ENCODE measurements around the gene PAPOLA.
A peak's percentile ranks its signal among the peaks of the same experiment; 100 is the strongest.

The PAPOLA gene

DNA sequence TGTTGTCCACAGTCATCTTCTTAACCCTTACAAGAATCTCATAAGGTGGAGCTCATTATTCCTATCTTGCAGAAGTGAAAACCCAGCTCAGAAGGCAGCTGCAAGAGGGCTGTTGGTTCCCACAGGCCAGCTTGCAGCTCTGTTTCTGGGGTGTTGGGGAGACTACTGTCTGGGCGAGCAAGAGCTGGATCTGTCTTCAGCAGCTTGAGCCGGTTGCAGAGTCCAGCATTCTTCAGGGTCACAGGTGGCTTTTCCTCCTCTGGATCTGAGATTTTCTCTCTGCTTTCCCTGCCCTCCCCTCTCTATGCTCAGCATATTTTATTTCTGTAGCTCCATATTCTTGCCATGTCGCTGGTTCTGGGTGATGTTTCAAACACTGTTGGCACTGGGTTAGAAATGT is 87.4 kb downstream of the PAPOLA start:
- FAIRE-seq = no peak
- no peak for DNase-seq (ENCODE audit: insufficient read length)
- TF ChIP-seq POLR2AphosphoS5 (IDR thresholded peaks at IDR 0.05; ENCODE audit: low read depth, low read length) (no peak), TAF1 (IDR thresholded peaks at IDR 0.05; ENCODE audit: borderline replicate concordance, low read depth, low read length) (no peak), POLR2A (IDR thresholded peaks at IDR 0.05; ENCODE audit: low read depth, low read length) (no peak)

DNA sequence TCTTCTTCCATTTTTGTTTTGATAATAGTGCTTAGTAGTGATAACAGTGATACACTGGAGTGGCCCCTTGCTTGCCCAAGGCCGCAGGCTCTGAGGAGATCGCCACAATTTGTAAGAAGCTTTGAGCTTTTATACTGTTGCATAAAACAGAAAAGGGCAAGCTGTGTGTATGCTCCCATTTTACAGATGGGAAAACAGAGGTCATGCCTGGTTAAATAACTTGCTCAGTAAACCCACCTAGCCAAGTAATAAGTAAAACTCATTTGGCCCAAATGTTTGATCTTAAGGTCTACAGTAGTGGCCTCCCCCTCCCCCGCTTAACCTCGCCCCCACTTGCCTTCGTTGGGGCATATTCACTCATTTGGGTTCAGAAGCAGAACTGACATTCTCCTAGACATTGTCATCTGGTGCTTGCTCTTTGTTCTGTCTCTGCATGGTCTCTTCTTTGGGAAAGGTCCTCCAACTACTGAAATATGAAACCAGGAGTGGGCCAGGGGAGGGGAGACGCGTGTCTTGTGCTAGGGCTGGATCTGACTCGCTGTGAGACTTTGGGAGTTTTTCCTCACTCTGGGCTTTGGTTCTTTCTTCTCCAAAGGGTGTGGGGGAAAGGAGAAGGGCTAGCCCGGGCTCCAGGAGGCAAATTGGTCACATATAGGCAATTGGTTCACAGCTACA is 88.1 kb downstream of the PAPOLA start:
- no peak for TF ChIP-seq POLR2AphosphoS5 (IDR thresholded peaks at IDR 0.05; ENCODE audit: low read depth, low read length)
- no peak for TF ChIP-seq POLR2A (IDR thresholded peaks at IDR 0.05; ENCODE audit: low read depth, low read length)
- DNase-seq (ENCODE audit: insufficient read length) (no peak), FAIRE-seq (no peak)

DNA sequence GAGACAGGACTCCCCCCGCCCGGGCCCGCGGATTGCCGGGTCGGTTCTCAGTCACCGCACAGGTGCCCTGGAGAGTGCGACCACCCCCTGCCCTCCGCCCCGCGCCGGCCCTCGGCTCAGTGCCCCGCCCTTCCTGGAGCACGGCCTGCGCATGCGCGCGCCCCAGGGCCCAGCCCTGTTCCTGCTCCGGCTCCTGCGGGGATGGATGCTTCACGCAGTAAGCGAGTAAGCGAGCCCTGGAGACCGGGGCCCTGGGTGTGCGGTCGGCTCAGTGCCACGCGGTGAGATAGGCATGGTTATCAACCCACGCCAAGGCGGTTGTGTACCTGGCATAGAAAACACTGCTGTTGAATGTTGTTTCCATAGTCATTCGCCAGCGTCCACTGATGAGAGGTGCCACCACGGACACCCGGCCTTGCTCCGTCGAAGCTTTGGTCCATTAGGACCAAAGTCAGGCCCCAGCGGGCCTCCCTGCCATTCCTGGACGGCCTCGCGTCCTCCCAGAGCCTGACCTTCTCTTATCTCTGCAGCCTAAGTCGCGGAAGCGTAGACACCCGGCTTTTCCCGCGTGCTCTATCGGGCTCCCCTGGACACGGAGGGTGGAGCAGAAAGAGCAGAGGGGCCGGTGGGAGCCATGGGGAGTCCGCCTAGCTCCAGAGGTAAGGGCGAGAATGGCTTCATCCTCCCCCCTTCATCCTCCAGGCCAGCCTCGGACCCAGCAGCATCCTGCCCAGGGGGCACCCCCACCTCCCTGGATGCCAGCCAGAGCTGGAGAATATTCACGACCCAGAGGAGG is 90.6 kb downstream of the PAPOLA start:
- DNase-seq (ENCODE audit: insufficient read length) = peak; percentile 84
- TF ChIP-seq TAF1 (IDR thresholded peaks at IDR 0.05; ENCODE audit: borderline replicate concordance, low read depth, low read length) (no peak), POLR2AphosphoS5 (IDR thresholded peaks at IDR 0.05; ENCODE audit: low read depth, low read length) (no peak)
- FAIRE-seq = no peak

DNA sequence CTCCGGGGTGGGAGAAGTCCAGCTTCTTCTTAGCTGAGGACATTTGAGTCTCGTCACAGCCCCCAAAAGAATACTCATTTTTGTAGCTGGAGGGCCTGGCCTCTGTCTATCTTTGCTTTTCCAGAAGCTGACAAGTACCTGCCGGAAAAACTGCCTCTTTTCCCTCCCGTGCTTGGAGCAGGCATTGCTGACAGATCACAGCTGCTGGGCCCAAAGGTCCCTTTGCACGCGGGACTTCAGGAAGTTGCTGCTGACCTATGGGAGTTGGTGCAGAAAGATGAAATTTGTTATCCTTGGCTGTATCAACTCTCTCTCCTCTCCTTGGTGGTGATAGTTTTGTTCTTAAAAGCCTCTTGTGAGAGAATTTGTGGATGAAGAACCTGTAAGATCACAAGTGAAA is 92.8 kb downstream of the PAPOLA start:
- DNase-seq (ENCODE audit: insufficient read length) = no peak
- no peak for FAIRE-seq
- TF ChIP-seq TAF1 (IDR thresholded peaks at IDR 0.05; ENCODE audit: borderline replicate concordance, low read depth, low read length) (no peak), POLR2A (IDR thresholded peaks at IDR 0.05; ENCODE audit: low read depth, low read length) (no peak), POLR2AphosphoS5 (IDR thresholded peaks at IDR 0.05; ENCODE audit: low read depth, low read length) (no peak)

DNA sequence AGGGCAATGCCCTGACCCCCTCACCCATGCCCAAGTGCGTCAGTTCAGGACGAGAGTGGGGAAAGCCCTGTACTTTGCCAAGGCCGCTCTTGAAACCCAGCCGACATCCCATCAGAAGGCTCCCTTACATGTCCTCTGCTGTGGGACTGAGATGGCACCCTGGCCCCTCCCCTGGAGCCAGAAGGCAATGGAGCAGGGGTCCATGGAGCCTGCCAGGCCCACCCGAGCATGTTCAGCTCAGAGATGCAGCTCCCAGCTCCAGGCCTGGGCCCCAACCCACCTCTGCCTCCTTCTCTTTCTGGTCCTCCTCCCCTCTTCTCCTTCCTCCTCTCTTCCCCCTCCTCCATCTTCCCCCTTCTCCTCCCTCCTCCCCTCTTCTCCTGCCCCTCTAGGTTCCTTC is 95.5 kb downstream of the PAPOLA start:
- FAIRE-seq (no peak), DNase-seq (ENCODE audit: insufficient read length) (no peak)
- TF ChIP-seq POLR2AphosphoS5 (IDR thresholded peaks at IDR 0.05; ENCODE audit: low read depth, low read length) (no peak), TAF1 (IDR thresholded peaks at IDR 0.05; ENCODE audit: borderline replicate concordance, low read depth, low read length) (no peak), POLR2A (IDR thresholded peaks at IDR 0.05; ENCODE audit: low read depth, low read length) (no peak)

DNA sequence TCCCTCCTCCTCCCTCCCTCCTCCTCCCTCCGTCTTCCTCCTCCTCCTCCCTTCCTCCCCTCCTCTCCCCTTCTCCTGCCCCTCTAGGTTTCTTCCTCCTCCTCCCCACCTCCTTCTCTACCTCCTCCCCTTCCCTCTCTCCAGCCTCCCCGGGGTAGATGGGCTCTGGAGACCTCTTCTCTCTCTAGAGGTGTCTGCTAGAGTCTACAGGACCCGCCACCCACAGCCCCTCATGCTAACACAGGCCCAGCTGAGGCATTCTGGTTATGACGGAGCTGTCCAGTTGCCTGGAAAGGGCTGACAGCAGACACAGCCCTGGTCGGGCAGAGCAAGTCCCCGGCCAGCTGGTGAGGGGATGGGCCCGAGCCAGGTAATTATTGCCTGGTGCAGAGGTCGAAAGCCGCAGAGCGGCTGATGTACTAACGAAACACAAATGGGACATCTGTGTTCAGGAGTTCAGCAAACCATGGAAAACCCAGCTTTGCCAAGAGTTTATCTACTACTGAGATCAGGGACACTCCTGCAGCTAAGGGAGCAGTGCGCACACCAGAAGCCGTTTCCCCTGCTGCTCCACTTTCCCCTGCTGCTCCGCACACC is 96.2 kb downstream of the PAPOLA start:
- FAIRE-seq = no peak

DNA sequence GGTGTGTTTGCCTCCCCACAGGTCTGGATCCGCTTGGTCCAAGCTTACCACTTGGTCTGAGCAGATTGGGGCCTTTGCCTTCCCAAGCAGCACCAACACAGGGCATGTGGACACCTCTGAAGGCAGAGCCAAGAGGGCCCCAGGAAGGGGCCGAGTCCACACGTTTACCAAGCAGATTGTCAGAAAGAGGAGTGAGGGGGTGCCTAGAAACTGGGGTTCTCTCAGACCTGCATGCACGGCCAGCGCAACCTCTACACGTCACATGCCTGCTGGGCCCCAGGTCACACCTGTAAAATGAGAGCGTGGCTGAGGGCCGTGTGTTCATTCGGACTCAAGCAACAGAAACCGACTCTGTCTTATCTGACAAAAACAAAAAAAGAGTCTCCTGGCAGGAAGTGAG is 96.9 kb downstream of the PAPOLA start:
- TF ChIP-seq POLR2A (IDR thresholded peaks at IDR 0.05; ENCODE audit: low read depth, low read length) (no peak), POLR2AphosphoS5 (IDR thresholded peaks at IDR 0.05; ENCODE audit: low read depth, low read length) (no peak), TAF1 (IDR thresholded peaks at IDR 0.05; ENCODE audit: borderline replicate concordance, low read depth, low read length) (no peak)
- no peak for DNase-seq (ENCODE audit: insufficient read length)
- FAIRE-seq = no peak

More for the DNA sequence above, 96.2 kb downstream of the PAPOLA start:
- DNase-seq (ENCODE audit: insufficient read length) = no peak
- no peak for TF ChIP-seq POLR2A (IDR thresholded peaks at IDR 0.05; ENCODE audit: low read depth, low read length)
- TF ChIP-seq TAF1 (IDR thresholded peaks at IDR 0.05; ENCODE audit: borderline replicate concordance, low read depth, low read length) = no peak
- no peak for TF ChIP-seq POLR2AphosphoS5 (IDR thresholded peaks at IDR 0.05; ENCODE audit: low read depth, low read length)

DNA sequence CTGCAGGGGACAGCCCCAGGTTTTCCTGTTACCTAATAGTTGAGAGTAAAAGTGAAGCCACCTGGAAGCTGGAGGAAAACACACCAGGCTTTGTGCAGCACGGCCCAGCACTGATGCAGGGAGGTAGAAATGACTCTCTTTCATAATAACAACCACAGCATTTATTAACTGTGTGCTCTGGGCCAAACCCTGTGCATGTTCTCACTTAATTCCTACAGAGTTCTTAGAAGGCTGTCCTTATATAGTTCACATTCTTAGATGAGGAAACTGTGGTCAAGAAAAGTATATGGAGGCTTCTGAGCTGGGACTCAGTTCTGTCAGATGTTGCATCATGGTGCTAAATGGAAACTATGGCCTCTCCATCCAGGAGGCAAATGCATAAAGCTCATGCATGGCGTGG is 100.0 kb downstream of the PAPOLA start:
- TF ChIP-seq POLR2A (IDR thresholded peaks at IDR 0.05; ENCODE audit: low read depth, low read length) (no peak), POLR2AphosphoS5 (IDR thresholded peaks at IDR 0.05; ENCODE audit: low read depth, low read length) (no peak), TAF1 (IDR thresholded peaks at IDR 0.05; ENCODE audit: borderline replicate concordance, low read depth, low read length) (no peak)
- FAIRE-seq (no peak), DNase-seq (ENCODE audit: insufficient read length) (no peak)

DNA sequence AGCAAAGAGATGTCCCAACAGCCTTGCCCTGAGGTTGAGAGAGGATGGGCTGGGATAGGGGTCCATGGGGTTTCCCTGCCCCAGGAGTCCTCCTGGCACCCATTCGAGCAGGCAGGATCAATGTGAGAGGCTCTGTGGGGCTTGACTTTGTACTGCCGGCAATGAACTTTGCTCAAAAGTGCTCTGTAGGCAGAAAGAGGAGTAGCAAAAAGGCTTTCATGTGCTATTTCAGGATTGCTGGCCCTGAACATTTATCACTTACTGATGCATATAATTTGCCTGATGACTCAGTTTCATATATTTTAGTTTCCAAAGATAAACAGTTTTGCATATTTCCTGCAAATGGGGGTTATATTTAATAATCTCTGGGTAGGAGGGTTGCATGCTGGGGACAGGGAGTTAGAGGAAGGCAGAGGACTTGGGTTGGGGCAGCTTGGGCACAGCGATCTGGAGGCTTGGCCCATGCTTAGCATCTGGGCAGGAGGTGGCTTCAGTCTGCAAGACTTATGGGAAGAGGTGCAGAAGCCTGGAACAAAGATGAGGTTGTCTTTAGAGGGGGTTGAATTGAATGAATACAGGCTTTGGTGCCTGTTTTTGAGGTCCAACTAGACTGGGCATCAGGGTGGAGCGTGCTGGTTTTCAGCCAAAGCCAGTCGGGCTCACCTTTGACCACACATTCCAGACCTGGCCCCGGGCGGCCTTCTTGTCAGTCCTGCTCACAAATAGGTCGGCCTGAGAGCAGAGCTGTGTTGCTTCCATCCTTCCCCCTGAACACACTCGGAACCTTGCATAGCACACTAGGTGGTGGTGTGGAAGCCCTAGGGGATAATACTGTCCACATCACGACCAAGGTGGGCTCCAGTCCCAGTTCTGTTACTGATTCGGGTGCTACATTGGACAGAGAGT is 101.4 kb downstream of the PAPOLA start:
- no peak for TF ChIP-seq POLR2A (IDR thresholded peaks at IDR 0.05; ENCODE audit: low read depth, low read length)
- TF ChIP-seq TAF1 (IDR thresholded peaks at IDR 0.05; ENCODE audit: borderline replicate concordance, low read depth, low read length) = no peak
- no peak for TF ChIP-seq POLR2AphosphoS5 (IDR thresholded peaks at IDR 0.05; ENCODE audit: low read depth, low read length)
- FAIRE-seq (peak; percentile 30), DNase-seq (ENCODE audit: insufficient read length) (no peak)

DNA sequence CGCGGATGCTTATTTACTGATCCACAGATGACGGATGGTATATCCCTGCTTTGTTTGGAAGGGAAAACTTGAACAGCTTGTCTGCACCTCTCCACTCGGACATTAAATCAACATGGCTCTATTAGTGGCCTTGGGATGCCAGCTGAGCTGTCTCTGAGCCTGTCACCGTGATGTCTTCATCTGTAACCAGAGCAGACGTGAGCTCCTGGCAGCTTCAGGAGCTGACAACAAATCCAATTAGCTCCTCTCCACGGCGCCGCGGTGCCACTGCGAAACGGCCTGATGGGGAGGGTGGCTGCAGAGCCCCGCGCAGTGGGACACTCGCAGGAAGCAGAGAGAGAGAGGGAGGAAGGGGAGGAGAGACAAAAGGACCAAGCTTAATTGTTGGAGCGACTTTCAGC is 112.3 kb downstream of the PAPOLA start:
- TF ChIP-seq POLR2AphosphoS5 (IDR thresholded peaks at IDR 0.05; ENCODE audit: low read depth, low read length) (no peak), TAF1 (IDR thresholded peaks at IDR 0.05; ENCODE audit: borderline replicate concordance, low read depth, low read length) (no peak), POLR2A (IDR thresholded peaks at IDR 0.05; ENCODE audit: low read depth, low read length) (no peak)
- DNase-seq (ENCODE audit: insufficient read length) (no peak), FAIRE-seq (no peak)

DNA sequence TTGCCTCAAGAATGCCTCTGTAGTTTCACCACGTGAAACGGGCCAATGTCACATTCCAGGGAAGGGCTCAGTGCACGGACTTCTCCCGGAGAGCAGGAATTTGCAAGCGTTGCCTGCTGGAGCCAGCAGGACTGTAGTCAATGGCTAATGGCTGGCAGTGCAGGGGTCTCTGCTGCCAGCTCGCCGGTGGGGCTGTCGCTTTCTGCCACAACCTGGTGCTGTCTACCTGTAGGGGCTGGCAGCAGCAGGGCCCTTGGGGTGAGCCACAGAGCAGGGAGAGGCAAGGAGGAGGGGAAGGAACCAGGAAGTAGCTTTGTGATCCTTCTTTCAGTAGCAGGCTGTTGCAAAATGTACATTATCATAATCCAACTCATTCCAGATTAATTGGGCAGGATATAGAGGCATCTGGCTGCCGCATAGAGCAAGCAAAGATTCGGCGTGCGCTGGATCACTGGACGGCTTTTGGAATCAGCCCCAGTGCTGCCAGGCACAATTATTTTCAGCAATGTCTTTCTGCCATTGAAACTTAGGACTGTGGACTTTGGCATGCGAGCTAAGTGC is 114.1 kb downstream of the PAPOLA start:
- FAIRE-seq (no peak), DNase-seq (ENCODE audit: insufficient read length) (no peak)
- no peak for TF ChIP-seq POLR2A (IDR thresholded peaks at IDR 0.05; ENCODE audit: low read depth, low read length)
- TF ChIP-seq TAF1 (IDR thresholded peaks at IDR 0.05; ENCODE audit: borderline replicate concordance, low read depth, low read length) = no peak
- no peak for TF ChIP-seq POLR2AphosphoS5 (IDR thresholded peaks at IDR 0.05; ENCODE audit: low read depth, low read length)
